Superior temporal gyrus (tissue), 1 donor: ENCODE measurements around the gene SPTB.

ENCODE experiments used
- DNase-seq: peaks from one replicate; pipeline ENCODE4 v3.0.0-alpha.2; 2016; ENCODE audit errors: extremely low spot score

Gene SPTB

DNA sequence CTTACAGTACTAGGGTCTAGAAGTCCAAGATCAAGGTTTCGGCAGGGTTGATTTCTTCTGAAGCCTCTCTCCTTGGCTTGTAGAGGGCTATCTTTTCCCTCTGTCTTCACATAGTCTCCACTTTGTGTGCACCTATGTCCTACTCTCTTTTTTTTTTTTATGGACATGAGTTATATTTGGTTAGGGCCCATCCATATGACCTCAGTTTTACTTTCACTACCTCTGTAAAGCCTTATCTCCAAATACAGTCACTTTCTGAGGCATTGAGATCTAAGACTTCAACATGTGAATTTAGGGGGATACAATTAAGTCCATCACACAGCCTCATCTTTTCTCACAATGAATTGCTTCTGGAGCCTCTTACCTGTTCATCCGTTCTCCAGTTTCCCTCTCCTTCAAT, 5.9 kb upstream of the SPTB start:
- no peak for DNase-seq

DNA sequence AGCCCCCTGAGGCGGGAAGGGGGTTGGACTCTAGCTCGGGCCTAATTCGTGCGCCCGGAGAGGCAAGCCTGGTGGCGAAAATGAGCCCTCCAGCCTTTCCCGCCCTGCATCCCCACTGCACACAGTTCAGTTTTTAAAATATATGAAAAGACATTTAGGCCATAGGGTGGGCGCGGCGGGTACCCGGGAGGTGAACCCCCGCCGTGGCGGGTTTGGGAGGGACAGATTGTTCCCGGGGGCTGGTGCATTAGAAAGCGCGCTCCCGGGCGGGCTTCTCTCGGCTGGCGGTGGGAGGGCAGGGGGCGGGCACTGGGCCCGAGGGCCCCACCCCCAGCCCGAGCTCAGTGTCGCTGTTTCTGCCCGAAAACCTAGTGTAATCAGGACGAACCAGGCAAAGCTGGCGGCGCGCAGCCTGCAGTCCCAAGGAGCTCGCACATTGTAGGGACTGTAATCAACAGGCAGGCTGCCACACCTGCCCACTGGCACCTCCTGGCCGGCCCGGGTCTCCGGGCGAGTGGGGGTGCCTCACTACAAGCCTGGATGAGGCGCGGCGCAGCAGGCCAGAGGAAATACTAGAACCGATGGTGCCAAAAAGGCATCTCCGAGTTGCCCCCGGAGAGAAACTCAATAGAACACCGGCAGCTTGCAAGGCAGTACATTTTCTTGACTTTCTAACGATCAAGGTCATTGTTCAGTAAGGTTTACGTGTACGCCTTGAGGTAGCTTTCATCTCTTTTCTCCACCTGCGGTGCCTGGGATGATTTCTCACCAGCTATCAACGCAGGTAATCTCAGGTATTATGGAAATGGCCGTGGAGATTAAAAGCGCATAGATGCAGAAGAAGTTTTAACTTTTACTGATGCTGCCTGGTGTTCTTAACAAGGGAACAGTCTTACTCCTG, 764 bp upstream of the SPTB start:
- DNase-seq: no peak

DNA sequence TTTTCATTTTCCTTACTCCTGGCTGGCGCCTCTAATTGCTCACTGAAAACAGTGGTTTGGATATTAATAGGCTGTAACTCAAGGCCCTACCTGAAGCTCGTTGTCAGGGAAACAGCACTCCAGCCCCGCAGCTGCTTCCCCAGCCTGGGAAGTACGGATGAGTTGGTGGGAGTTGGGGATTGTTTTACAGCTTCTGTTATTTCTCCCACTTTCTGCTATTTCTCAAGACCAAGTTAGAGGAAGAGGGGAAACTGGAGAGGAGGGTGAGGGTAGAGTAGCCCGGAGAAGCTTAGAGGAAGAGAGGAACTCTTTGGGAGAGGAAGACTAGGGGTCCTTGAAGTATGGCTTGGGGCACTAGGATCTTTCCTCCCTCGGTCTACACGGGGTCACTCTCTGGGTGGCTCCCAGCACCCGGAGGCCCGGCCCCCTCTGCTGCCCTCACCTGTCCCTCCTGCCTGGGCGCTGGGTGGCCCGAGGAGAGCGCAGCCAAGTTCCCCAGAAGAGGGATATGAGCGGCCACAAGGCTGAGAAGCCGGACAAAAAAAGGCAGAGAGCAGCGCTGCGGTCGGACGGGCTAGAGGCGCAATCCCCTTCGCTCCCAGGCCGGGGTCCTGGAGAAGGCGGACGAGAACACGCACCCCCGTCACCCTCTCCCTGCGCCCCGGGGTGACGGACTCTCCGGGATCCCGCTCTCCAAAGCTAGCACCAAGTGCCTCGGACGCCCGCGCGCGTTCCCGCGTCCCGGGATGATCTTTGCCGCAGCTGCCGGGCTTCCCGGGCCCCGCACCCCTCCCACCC, 671 bp downstream of the SPTB start:
- no peak for DNase-seq

DNA sequence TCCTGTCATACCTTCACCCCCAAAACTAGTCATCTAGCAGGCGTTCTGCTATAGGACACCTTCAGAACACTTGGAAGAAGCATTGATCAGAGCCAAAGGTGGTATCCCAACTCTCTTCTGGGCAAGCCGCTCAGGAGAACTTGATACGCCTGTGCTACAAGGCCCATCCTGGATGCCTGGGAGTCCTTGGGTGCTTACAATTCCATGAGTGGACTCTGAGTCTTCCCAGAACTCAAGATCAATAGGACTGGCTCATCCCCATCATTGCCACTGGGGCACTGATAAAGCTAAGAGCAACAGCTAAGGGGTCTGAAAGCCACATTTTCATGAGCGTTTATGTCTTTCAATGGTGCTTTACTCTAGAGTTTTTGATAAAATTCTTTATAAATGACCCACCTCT, 1.9 kb downstream of the SPTB start:
- no peak for DNase-seq

DNA sequence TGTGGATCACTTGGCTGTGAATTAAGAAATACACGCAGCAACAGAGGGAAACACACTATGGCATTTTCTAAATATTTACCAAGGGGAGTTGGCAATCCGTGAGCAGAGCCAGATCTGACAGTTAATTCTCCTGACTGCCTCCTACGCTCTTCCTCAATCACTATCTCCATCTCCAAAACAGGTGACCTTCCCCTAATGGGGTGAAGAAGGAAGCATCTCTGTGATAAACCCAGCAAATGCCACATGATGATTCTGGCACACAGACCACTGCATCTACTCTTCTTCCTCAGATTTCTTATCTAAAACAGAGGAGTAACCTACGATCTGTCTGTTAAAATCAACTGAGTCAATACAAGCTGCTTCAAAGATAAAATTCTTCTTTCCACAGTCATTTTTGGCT, 4.4 kb downstream of the SPTB start:
- DNase-seq: no peak

DNA sequence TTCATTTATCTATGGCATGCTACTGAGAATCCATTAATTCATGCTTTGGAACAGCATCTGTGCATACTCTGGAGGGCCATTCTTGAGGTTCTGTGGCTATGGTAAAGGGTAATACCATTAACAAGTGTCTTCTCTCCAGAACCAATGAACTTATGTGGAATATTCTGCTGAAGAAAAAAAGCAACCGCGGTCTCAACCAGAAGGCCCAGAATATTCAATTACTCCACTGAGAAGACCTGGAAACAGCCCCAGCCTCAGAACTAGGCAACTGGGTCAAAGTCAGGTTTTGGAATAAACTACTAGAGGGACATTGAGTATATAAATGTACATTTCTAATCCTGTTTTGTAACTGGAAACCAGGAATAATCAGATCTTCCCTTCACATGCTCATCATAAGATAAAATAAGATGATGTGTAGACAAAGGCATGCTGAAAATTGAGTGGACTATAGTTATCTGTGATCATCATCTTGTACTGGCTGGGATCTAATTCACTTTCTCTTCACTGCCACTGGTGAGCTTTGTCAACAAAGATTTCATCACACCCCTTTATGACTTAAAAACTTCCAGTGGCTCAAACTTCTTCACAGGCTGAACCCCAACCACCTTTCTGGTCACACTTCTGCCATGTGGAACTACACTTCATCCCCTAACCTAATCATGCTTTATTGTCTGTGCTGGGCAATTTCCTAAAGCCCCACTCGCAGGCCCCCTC, 6.0 kb downstream of the SPTB start:
- no peak for DNase-seq

DNA sequence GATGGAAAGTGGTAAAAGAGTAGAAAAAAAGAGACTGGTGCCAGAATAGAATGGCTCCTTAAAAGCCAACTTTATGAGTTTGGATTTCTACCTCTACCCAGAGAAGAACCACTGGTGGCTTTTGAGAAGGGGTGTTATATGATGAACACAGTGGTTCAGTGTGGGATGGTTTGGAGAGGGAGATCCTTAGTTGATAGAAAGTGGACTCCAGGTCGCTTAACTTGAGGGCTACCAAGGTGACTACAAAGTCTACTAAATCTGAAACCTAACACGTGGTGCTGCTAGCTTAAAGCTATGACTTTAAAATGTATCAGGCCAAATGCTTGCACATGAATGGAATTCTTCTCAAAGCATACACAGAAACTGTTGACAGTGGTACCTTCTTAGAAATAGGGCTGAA, 8.4 kb downstream of the SPTB start:
- DNase-seq: no peak

DNA sequence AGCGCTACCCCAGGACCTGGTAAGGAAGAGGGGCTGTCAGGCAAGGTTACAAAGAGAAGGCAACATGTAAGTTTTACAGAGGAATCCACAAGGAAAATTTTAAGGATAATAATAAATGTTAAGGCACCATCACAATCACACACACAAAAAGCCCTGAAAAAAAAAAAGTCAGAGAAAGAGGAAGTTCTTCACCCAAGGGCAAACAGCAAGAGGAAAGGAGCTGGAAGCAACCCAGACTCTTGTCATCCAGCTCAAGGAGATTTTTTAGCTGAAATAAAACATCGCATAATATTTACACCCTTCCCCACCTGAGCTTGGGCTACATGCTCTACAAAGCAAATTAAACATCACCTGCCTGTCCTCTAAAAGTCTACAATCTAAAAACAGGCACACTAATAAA, 9.5 kb downstream of the SPTB start:
- no peak for DNase-seq

DNA sequence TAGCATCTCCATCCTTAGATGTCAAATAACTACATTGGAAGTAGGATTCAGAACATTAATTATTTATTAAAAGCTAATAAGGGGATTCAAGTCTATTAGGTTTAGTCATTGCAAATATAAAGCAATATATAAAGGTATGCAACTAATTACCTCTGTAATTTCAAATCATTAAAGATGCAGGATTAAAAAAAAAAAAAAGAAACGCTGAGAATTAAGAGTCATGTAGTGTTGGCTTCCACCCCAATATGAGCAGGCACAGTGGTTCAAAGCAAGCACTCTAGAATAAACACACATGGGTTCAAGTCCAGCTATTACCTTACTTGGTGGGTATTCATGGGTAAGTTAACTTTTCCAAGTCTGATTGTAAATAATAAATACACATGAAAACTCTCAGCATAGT, 10.9 kb downstream of the SPTB start:
- DNase-seq: no peak

DNA sequence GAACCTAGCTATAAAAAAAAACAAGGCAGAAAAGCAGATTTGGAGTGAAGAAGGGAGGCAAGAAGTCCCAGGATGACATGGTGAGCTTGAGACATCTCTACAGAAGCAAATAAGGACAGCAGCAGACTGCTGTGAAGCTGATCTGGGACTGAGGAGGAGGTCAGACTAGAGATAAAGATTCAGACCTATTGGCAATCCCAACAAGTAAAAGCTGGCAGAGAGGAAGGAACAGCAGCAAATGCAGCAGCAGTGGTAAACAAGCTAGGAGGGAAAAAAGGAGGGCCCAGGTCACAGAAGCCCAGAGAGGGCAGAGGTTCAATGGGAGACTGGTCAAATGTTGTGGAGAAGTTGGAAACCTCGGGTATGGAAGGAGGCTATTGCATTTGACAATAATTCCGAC, 11.3 kb downstream of the SPTB start:
- no peak for DNase-seq

DNA sequence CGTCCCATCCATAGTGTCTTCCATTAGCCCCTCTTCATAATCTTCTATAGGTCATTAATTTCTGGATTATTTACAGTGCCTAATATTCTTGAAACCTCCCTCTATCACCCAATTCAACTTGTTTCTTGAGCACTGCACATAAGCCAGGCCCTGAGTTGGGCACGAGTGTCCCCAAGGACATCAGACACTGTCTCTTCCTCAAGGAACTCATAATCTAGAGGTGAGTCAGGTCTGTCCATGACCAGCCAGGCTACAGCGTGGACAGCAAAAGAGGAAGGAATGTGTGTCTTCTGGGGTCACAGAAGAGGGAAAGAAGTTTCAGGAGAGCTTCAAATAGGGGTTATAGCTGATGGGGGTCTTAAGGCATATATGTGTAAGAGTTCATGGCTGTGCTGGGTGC, 12.5 kb downstream of the SPTB start:
- DNase-seq: no peak

DNA sequence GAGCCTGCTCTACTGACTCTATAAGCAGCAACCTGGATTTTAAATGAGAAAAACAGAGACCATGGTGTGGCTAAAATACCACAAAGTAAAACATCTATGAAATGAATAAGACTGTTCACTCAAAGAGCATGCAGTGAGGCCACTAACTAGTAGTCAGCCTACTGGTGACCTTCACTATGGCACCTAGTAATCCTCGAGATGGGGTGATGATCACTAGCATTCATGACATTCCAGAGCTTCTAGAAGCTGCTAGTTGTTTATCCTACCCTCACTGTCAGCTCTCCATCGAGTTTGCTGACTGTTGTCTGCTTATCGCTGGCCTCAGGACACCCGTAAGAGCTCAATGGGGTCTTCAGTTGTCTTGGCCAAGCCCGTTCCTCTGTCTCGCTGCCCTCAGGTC, 13.7 kb downstream of the SPTB start:
- no peak for DNase-seq

DNA sequence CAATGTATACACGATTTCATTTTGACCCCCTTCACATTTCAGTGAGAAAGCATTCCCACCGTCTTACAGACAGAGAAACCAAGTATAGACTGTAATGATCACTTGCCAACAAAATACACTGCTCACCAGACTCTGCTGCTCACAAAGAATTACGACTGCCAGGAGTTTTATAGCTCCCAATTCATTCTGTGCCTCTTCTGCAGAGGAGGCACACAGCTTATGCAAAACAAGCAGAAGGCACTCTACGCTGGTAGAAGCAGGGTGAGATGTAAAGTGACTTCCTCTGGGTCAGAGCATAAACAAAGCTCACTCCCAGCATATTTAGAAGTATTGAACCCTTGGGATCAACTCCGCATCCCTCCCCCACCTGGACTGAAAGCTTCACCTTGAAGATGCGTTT, 14.6 kb downstream of the SPTB start:
- DNase-seq: peak; percentile 23

DNA sequence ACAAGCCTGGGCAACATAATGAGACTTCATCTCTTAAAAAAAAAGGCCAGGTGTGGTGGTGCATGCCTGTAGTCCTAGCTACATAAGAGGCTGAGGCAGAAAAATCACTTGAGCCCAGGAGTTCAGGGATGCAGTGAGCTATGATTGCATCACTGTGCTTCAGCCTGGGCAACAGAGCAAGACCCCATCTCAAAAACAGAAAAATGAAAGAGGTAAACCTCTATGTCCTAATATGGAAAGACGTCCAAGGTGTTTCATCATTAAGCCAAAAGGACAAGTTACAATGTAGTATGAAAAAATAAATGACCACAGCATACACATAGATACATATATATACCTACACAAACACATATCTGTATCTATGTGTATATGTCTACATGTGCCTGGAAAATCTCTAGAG, 15.4 kb downstream of the SPTB start:
- no peak for DNase-seq

DNA sequence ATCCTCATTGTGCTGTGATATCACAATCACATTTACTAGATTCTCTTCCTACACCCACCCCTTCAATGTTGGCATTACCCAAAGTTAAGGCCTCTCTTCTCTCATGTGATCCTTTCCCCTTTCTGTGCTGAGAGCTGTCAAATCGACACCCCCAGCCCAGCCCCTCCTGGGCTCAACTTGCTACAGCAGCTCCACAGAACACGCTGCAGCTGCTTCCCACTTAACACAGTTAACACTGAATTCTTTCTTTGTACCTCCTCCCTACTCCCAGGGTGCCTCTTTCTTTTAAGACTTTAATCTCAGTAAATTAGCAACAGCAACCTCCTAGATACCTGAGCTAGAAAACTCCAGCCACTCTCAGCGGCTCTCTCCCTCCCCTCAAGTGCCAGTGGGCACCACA, 17.8 kb downstream of the SPTB start:
- no peak for DNase-seq

DNA sequence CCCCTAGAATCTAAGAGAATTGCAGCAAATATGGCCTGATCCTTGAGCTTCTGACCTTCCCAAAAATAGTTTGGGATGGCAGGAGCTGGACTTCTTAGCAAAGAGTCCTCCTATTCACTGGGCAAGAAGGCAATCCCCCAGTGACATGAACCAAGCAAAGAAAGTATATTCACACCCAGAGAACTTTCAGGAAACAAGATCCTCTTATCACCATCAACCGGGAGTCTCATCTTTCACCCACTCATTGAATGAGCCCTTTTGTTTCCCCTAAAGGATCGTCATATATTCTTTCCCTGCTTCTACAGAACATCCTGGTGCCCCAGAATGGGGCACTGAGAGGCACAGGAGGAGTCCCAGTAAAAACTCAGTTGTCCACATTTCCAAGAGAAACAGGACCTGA, 19.7 kb downstream of the SPTB start:
- no peak for DNase-seq

DNA sequence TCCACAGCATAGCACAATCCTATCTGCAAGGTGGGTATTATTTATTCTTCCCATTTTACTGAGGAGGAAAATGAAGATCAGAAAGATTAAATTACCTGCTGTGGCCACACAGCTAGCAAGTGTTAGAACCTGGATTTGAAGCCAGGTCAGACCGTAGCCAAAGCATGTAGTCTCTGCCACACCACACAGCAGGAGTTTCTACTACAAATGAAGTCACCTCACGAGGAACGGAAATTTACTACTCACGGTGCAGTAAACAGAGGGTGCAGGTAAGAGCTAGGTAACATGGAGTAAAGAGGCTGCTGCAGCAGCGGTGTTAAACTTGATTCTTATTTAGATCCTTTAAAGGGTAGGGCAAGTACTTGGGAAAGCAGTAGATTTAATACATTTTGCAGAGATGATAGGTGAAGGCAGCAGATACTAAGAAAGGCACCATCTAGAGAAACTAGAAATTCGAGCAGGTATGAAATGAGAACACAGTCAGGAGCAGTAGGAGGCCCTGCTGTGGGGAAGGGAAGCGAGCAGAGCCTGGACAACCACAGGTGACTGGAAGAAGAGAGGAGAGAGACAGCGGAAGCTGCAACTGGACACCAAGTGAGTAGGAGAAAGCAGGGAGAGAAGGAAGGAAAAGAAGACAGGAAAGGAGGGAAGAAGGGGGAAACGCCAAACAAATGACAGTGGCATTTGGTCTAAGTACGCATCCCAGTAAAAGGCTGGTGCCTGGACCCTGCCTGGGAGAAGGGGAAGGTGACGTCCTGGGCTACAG, 21.5 kb downstream of the SPTB start:
- DNase-seq: no peak

DNA sequence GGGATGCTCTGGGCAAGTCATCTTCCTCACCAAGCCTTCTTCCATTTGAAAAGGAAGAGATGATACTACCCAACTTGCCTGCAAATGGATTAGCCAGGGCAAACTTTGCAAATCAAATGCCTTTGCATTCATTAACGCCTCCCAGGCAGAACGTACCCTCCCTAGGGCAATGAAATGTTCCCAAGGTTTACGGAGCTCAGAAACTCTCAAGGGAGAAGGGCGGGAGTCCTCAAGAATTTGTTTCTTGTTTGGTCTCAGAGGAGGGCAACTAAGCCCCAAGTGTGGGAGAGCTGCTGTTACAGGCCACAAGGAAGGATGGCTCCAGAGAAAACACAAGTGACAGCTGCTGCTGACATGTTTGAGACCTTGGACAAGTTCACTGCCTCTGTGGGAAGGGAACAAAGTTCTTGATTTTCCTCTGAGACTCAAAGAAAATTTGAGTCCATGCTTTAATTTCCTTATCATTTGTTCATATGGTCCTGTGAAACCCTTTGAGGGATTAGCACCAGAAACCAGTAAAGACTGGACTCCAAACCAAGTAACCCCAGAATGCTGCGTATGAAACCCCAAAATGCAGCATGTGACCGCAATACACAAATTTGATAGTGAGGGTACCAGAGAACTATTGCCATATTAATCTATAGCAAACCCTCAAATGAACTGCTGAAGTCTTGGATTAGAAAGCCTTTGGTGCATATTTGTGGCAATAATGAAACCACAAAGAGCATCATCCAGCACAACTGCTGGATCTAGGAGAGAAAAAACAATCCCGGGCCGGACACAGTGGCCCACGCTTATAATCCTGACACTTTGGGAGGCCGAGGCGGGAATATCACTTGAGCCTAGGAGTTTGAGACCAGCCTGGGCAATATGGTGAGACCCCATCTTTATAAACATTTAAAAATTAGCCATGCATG, 22.9 kb downstream of the SPTB start:
- no peak for DNase-seq

DNA sequence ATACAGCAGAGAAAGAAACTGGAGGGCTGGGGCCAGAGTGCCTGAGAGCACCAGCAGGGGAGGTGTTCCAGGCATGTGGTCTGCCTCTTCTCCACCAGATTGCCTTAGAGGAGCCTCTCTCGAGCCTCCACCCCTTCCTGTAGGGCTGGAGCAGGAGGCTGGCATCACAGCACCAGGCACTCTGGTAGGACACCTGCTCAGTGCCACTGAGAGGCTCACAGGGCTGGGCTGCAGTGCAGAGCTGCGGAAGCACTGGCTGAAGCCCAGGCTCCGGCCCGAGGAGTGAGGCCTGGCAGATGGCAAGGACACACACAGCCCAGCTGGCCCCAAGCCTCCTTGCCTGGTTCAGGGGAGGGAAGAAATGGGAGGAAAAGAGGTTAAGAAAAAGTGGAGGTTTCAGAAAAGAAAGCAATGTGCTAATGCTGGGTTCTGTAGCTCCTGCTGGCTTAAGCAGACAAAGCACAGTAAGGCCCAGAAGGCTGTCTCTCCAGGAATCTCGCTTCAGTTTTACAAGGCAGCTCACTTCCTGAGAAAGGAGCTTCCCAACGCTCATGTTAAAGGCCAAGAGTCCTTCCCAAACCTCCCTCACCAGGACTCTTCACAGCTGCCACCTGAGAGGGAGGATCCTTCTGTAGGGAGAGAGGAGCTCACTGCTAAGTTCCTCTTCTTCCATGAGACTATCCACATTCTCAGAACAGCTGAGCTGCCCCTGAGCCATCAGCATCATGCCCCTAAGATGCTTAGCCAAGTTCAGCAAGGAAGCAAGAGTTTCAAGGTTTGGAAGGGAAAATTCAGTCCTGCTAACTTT, 23.8 kb downstream of the SPTB start:
- DNase-seq: no peak
